Stimulated activated CD4-positive, alpha-beta T cell treated with anti-CD3 and anti-CD28 coated beads, Interleukin-15, amount 100 ng/mL, for 1 hour (primary cell): ENCODE data around the gene PCDHA7.
"Not testable (repeated sequence)": the region's sequence is repeated elsewhere in the genome, so short reads cannot be mapped to it uniquely, and the experiment has no call there.

Source experiments
- DNase-seq, 2 donors: peaks; one replicate each; pipeline ENCODE4 v3.0.0-alpha.2; 2020; ENCODE audit warnings: low read depth in 1 of 2, low spot score in 1 of 2

The PCDHA7 gene

DNA sequence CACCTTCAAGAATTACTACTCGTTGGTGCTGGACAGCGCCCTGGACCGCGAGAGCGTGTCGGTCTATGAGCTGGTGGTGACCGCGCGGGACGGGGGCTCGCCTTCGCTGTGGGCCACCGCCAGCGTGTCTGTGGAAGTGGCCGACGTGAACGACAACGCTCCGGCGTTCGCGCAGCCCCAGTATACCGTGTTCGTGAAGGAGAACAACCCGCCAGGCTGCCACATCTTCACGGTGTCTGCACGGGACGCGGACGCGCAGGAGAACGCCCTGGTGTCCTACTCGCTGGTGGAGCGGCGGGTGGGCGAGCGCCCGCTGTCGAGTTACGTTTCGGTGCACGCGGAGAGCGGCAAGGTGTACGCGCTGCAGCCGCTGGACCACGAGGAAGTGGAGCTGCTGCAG is 11.1 kb upstream of the PCDHA7 start:
- not testable (repeated sequence) for DNase-seq

DNA sequence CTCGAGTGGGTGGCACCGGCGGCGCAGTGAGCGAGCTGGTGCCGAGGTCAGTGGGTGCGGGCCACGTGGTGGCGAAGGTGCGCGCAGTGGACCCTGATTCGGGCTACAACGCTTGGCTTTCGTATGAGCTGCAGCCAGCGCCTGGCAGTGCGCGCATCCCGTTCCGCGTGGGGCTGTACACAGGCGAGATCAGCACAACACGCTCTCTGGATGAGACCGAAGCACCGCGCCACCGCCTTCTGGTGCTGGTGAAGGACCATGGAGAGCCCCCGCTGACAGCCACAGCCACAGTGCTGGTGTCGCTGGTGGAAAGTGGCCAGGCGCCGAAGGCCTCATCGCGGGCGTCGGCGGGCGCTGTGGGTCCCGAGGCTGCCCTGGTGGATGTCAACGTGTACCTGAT is 10.6 kb upstream of the PCDHA7 start:
- DNase-seq, result no peak

DNA sequence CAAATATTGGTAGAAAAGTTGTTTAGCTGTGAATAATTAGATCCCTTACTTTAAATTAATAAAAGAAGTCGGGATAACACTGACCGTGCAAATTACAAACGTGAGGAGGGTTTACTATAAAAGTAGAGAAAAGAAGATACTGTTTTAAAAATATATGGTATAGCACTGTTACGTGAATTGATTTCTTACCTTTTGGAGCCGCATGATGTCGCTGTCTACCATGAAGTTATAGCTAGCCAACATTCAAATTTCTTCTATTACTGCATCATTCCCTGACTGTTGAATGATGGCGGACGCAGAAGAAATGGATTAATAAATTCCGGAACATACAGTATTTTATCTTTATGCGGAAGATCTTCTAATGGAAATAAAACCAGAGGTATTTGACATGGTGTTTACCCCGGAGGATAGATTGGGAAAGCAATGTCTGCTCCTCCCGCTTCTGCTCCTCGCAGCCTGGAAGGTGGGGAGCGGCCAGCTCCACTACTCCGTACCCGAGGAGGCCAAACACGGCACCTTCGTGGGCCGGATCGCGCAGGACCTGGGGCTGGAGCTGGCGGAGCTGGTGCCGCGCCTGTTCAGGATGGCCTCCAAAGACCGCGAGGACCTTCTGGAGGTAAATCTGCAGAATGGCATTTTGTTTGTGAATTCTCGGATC is 6.2 kb upstream of the PCDHA7 start, which contains the start of gene PCDHA6:
Gene PCDHA6, plus strand, starts transcription at position 257 of the 658 bp plus-strand sequence. Its CDS starts 132 bp downstream, at position 389.
- DNase-seq, result no peak

DNA sequence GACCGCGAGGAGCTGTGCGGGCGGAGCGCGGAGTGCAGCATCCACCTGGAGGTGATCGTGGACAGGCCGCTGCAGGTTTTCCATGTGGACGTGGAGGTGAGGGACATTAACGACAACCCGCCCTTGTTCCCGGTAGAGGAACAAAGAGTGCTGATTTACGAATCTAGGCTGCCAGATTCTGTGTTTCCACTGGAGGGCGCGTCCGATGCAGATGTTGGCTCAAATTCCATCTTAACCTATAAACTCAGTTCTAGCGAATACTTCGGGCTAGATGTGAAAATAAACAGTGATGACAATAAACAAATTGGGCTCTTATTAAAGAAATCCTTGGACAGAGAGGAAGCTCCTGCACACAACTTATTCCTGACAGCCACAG is 5.7 kb upstream of the PCDHA7 start:
- DNase-seq, result no peak

DNA sequence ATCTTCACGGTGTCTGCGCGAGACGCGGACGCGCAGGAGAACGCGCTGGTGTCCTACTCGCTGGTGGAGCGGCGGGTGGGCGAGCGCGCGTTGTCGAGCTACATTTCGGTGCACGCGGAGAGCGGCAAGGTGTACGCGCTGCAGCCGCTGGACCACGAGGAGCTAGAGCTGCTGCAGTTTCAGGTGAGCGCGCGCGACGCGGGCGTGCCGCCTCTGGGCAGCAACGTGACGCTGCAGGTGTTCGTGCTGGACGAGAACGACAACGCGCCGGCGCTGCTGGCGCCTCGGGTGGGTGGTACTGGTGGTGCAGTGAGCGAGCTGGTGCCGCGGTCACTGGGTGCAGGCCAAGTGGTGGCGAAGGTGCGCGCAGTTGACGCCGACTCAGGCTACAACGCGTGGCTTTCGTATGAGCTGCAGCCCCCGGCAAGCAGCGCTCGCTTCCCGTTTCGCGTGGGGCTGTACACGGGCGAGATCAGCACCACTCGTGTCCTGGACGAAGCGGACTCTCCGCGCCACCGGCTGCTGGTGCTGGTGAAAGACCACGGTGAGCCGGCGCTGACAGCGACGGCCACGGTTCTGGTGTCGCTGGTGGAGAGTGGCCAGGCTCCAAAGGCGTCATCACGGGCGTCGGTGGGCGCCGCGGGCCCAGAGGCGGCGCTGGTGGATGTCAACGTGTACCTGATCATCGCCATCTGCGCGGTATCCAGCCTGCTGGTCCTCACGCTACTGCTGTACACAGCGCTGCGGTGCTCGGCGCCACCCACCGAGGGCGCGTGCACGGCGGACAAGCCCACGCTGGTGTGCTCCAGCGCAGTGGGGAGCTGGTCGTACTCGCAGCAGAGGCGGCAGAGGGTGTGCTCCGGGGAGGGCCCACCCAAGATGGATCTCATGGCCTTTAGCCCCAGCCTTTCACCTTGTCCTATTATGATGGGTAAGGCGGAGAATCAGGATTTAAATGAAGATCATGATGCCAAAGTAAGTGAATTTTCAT is 4.3 kb upstream of the PCDHA7 start:
- not testable (repeated sequence) for DNase-seq

DNA sequence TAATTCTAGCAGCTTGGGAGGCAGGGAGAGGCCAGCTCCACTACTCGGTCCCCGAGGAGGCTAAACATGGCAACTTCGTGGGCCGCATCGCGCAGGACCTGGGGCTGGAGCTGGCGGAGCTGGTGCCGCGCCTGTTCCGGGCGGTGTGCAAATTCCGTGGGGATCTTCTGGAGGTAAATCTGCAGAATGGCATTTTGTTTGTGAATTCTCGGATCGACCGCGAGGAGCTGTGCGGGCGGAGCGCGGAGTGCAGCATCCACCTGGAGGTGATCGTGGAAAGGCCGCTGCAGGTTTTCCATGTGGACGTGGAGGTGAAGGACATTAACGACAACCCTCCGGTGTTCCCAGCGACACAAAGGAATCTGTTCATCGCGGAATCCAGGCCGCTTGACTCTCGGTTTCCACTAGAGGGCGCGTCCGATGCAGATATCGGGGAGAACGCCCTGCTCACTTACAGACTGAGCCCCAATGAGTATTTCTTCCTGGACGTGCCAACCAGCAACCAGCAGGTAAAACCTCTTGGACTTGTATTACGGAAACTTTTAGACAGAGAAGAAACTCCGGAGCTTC is 455 bp downstream of the PCDHA7 start:
- not testable (repeated sequence) for DNase-seq

DNA sequence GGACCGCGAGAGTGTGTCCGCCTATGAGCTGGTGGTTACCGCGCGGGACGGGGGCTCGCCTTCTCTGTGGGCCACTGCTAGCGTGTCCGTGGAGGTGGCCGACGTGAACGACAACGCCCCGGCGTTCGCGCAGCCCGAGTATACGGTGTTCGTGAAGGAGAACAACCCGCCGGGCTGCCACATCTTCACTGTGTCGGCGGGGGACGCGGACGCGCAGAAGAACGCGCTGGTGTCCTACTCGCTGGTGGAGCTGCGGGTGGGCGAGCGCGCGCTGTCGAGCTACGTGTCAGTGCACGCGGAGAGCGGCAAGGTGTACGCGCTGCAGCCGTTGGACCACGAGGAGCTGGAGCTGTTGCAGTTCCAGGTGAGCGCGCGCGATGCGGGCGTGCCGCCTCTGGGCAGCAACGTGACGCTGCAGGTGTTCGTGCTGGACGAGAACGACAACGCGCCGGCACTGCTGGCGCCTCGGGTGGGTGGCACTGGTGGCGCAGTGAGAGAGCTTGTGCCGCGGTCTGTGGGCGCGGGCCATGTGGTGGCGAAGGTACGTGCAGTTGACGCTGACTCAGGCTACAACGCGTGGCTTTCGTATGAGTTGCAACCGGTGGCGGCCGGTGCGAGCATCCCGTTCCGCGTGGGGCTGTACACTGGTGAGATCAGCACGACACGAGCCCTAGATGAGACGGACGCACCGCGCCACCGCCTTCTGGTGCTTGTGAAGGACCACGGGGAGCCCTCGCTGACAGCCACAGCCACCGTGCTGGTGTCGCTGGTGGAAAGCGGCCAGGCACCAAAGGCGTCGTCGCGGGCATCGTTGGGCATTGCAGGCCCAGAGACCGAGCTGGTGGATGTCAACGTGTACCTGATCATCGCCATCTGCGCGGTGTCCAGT is 1.8 kb downstream of the PCDHA7 start:
- DNase-seq, result no peak

DNA sequence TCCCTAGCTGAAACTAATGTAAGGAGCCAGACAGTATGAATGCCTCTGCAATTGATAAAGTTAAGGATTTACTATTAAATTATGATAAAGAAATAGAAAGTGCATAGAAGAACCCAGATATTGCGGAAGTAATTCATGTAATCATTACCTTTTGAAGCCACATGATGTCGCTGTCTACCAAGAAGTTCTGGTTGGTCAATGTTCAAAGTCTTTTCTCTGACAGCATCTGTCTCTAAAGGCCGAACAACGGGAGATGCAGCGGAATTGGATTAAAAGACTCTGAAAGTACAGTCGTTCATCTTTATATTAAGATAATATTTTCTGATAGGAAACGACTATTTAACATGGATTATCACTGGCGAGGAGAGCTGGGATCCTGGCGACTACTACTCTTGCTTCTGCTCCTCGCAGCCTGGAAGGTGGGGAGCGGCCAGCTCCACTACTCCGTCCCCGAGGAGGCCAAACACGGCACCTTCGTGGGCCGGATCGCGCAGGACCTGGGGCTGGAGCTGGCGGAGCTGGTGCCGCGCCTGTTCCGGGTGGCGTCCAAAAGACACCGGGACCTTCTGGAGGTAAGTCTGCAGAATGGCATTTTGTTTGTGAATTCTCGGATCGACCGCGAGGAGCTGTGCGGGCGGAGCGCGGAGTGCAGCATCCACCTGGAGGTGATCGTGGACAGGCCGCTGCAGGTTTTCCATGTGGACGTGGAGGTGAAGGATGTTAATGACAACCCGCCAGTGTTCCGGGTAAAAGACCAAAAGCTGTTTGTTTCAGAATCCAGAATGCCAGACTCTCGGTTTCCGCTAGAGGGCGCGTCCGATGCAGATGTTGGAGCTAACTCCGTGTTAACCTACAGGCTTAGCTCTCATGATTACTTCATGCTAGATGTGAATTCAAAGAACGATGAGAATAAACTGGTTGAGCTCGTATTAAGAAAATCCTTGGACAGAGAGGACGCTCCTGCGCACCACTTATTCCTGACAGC is 7.2 kb downstream of the PCDHA7 start, which contains the start of gene PCDHA8:
Gene PCDHA8, plus strand, starts transcription at position 210 of the 985 bp plus-strand sequence. Its CDS starts 135 bp downstream, at position 345.
- DNase-seq, result no peak

DNA sequence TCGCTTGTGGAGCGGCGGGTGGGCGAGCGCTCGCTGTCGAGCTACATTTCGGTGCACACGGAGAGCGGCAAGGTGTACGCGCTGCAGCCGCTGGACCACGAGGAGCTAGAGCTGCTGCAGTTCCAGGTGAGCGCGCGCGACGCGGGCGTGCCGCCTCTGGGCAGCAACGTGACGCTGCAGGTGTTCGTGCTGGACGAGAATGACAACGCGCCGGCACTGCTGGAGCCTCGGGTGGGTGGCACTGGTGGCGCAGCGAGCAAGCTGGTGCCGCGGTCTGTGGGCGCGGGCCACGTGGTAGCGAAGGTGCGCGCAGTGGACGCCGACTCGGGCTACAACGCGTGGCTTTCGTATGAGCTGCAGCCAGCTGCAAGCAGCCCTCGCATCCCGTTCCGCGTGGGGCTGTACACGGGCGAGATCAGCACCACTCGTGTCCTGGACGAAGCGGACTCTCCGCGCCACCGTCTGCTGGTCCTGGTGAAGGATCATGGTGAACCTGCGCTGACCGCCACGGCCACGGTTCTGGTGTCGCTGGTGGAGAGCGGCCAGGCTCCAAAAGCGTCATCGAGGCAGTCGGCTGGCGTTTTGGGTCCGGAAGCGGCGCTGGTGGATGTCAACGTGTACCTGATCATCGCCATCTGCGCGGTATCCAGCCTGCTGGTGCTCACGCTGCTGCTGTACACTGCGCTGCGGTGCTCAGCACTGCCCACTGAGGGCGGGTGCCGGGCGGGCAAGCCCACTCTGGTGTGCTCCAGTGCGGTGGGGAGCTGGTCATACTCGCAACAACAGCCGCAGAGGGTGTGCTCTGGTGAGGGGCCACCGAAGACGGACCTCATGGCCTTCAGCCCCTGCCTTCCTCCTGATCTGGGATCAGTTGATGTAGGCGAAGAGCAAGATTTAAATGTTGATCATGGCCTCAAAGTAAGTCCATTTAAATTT is 9.0 kb downstream of the PCDHA7 start:
- DNase-seq, result no peak

DNA sequence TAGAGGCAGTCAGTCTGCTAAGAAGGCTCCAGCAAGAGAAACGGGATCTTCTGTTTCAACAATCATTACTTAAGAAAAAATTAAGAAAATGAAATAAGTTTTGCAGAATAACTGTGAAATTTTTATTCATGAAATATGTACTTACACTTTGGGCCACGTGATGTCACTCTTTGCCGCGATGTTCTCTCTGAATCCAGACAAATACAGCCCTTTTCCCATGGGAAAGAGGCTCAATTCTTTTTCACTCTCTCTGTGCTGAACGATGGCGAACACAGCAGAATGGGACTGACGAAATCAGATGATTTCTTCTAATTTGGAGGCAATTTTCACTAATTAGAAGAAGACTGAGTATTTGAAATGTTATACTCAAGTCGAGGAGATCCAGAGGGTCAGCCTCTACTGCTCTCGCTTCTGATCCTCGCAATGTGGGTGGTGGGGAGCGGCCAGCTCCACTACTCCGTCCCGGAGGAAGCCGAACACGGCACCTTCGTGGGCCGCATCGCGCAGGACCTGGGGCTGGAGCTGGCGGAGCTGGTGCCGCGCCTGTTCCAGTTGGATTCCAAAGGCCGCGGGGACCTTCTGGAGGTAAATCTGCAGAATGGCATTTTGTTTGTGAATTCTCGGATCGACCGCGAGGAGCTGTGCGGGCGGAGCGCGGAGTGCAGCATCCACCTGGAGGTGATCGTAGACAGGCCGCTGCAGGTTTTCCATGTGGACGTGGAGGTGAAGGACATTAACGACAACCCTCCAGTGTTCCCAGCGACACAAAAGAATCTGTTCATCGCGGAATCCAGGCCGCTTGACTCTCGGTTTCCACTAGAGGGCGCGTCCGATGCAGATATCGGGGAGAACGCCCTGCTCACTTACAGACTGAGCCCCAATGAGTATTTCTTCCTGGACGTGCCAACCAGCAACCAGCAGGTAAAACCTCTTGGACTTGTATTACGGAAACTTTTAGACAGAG is 14.4 kb downstream of the PCDHA7 start, which contains the start of gene PCDHA9:
Gene PCDHA9, plus strand, starts transcription at position 244 of the 964 bp plus-strand sequence. Its CDS starts 114 bp downstream, at position 358.
- not testable (repeated sequence) for DNase-seq

DNA sequence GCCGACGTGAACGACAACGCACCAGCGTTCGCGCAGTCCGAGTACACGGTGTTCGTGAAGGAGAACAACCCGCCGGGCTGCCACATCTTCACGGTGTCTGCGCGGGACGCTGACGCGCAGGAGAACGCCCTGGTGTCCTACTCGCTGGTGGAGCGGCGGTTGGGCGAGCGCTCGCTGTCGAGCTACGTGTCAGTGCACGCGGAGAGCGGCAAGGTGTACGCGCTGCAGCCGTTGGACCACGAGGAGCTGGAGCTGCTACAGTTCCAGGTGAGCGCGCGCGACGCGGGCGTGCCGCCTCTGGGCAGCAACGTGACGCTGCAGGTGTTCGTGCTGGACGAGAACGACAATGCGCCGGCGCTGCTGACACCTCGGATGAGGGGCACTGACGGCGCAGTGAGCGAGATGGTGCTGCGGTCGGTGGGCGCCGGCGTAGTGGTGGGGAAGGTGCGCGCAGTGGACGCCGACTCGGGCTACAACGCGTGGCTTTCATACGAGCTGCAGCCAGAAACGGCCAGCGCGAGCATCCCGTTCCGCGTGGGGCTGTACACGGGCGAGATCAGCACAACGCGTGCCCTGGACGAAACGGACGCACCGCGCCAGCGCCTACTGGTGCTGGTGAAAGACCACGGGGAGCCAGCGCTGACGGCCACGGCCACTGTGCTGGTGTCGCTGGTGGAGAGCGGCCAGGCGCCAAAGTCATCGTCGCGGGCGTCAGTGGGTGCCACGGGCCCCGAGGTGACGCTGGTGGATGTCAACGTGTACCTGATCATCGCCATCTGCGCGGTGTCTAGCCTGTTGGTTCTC is 16.0 kb downstream of the PCDHA7 start:
- not testable (repeated sequence) for DNase-seq

DNA sequence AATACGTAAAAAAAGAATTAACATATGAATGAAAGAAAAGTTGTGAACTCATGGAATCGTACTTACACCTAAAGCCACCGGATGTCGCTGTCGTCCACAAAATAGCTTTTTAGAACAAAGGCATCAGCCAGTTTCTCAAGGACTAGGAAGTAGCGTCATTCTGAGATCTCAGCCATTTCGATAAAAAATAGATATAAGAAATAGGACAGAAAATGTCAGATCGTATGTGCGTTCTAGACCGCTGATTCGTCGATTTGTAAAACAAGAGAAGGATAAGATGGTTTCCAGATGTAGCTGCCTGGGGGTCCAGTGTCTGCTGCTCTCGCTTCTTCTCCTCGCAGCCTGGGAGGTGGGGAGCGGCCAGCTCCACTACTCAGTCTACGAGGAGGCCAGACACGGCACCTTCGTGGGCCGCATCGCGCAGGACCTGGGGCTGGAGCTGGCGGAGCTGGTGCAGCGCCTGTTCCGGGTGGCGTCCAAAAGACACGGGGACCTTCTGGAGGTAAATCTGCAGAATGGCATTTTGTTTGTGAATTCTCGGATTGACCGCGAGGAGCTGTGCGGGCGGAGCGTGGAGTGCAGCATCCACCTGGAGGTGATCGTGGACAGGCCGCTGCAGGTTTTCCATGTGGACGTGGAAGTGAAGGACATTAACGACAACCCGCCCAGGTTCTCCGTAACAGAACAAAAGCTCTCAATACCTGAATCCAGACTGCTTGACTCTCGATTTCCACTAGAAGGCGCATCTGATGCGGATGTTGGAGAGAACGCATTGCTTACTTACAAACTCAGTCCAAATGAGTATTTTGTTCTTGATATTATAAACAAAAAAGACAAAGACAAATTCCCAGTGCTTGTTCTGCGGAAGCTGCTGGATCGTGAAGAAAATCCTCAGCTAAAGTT is 22.0 kb downstream of the PCDHA7 start, which contains the start of gene PCDHA10:
Gene PCDHA10, plus strand, starts transcription at position 126 of the 903 bp plus-strand sequence. Its CDS starts 152 bp downstream, at position 278.
- no peak for DNase-seq

DNA sequence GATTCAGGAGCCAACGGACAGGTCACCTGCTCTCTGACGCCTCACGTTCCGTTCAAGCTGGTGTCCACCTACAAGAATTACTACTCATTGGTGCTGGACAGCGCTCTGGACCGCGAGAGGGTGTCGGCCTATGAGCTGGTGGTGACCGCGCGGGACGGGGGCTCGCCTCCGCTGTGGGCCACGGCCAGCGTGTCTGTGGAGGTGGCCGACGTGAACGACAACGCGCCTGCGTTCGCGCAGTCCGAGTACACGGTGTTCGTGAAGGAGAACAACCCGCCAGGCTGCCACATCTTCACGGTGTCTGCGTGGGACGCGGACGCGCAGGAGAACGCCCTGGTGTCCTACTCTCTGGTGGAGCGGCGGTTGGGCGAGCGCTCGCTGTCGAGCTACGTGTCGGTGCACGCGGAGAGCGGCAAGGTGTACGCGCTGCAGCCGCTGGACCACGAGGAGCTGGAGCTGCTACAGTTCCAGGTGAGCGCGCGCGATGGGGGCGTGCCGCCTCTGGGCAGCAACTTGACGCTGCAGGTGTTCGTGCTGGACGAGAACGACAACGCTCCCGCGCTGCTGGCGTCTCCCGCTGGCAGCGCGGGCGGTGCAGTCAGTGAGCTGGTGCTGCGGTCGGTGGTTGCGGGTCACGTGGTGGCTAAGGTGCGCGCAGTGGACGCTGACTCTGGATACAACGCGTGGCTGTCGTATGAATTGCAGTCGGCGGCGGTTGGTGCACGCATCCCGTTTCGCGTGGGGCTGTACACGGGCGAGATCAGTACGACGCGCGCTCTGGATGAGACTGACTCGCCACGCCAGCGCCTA is 23.3 kb downstream of the PCDHA7 start:
- no peak for DNase-seq

DNA sequence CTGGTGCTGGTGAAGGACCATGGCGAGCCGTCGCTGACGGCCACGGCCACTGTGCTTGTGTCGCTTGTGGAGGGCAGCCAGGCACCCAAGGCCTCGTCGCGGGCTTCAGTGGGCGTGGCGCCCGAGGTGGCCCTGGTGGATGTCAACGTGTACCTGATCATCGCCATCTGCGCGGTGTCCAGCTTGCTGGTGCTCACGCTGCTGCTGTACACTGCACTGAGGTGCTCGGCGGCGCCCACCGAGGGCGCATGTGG is 23.8 kb downstream of the PCDHA7 start:
- DNase-seq, result no peak
